Astrocyte (in vitro differentiated cells and primary cell): ENCODE measurements around the gene TMPRSS6. TPM values are rescaled to one million over a fixed set of nuclear protein-coding genes. Genes with fewer than 3 reads are reported as not detected.
A peak's percentile ranks its signal among the peaks of the same experiment; 100 is the strongest.

ENCODE experiments used
- DNase-seq: peaks from one replicate; pipeline ENCODE4 v3.0.0-alpha.2; 2010; ENCODE audit warnings: low read depth
- FAIRE-seq: peaks from 2 replicates; lab custom pipeline; 2011; peaks lifted over from hg19 to GRCh38; lab: Jason Lieb, UNC
- H2AFZ ChIP-seq: 2 replicates; pipeline ENCODE4 v1.6.0; 2012; ENCODE audit warnings: low read depth, low read length, inconsistent platforms
- H3K27ac ChIP-seq: 2 replicates; pipeline ENCODE4 v1.5.1; 2011; ENCODE audit warnings: low read depth, low read length, inconsistent platforms
- H3K27me3 ChIP-seq: 2 replicates; pipeline ENCODE4 v1.6.0; 2011; ENCODE audit warnings: low read length, inconsistent platforms; ENCODE audit not compliant: insufficient read depth
- H3K36me3 ChIP-seq: 2 replicates; pipeline ENCODE4 v1.5.1; 2011; ENCODE audit warnings: low read length, inconsistent platforms; ENCODE audit not compliant: insufficient read depth
- H3K4me1 ChIP-seq: 2 replicates; pipeline ENCODE4 v1.5.1; 2011; ENCODE audit warnings: low read length, inconsistent platforms; ENCODE audit not compliant: insufficient read depth
- H3K4me2 ChIP-seq: 2 replicates; pipeline ENCODE4 v1.6.0; 2012; ENCODE audit warnings: low read length, inconsistent platforms
- H3K4me3 ChIP-seq: 2 replicates; pipeline ENCODE4 v1.5.1; 2011; ENCODE audit warnings: low read depth, mild to moderate bottlenecking, low read length, inconsistent platforms; ENCODE audit not compliant: insufficient read depth
- H3K79me2 ChIP-seq: 2 replicates; pipeline ENCODE4 v1.6.0; 2012; ENCODE audit warnings: mild to moderate bottlenecking, low read length, inconsistent platforms; ENCODE audit not compliant: insufficient read depth
- H3K9ac ChIP-seq: 2 replicates; pipeline ENCODE4 v1.6.0; 2012; ENCODE audit warnings: mild to moderate bottlenecking, low read length, inconsistent platforms
- H3K9me3 ChIP-seq: 2 replicates; pipeline ENCODE4 v1.5.1; 2012; ENCODE audit warnings: low read depth, mild to moderate bottlenecking, low read length, inconsistent platforms; ENCODE audit not compliant: insufficient read depth
- H4K20me1 ChIP-seq: 2 replicates; pipeline ENCODE4 v1.6.0; 2012; ENCODE audit warnings: low read length, inconsistent platforms; ENCODE audit not compliant: insufficient read depth
- H3K27ac Mint-ChIP-seq: one replicate; pipeline ENCODE4 v1.8.0; 2021; ENCODE audit warnings: mild to moderate bottlenecking, mixed read lengths; ENCODE audit not compliant: unreplicated experiment
- H3K27me3 Mint-ChIP-seq: one replicate; pipeline ENCODE4 v1.8.0; 2021; ENCODE audit warnings: low read depth, mixed read lengths; ENCODE audit not compliant: unreplicated experiment
- H3K36me3 Mint-ChIP-seq: one replicate; pipeline ENCODE4 v1.8.0; 2021; ENCODE audit warnings: low read depth, mixed read lengths; ENCODE audit not compliant: unreplicated experiment
- H3K4me1 Mint-ChIP-seq: one replicate; pipeline ENCODE4 v1.8.0; 2021; ENCODE audit warnings: low read depth, mixed read lengths; ENCODE audit not compliant: unreplicated experiment
- H3K4me3 Mint-ChIP-seq: one replicate; pipeline ENCODE4 v1.8.0; 2021; ENCODE audit warnings: mild to moderate bottlenecking, moderate library complexity, mixed read lengths; ENCODE audit not compliant: unreplicated experiment
- H3K9me3 Mint-ChIP-seq: one replicate; pipeline ENCODE4 v1.8.0; 2021; ENCODE audit warnings: mild to moderate bottlenecking, mixed read lengths; ENCODE audit not compliant: unreplicated experiment
- CTCF ChIP-seq: IDR thresholded peaks from 2 replicates; pipeline ENCODE4 v1.5.1; 2011; ENCODE audit warnings: low read depth, mild to moderate bottlenecking, inconsistent platforms, low read length, moderate library complexity; ENCODE audit not compliant: insufficient read depth
- EZH2 ChIP-seq: IDR thresholded peaks from 2 replicates; pipeline ENCODE4 v1.6.1; 2012; ENCODE audit warnings: mild to moderate bottlenecking, low read length, inconsistent platforms; ENCODE audit not compliant: insufficient read depth
- total RNA-seq: library from RNA; stranded (reverse); gene quantifications from 2 replicates; pipeline ENCODE4 v1.2.1, GENCODE V29; 2021

Gene TMPRSS6
- total RNA-seq, 1 donor from 2014 or later, result not detected

GRCh38 chr22:37022483-37023337, 86.8 kb downstream of the TMPRSS6 start:
- Histone ChIP-seq H3K27ac (no peak overlapping the region), H4K20me1 (peaks cover 57% of the 10 kb centered on the region), H3K4me3 (no peak overlapping the region), H3K4me2 (no peak overlapping the region), H3K79me2 (peaks cover 29% of the 10 kb centered on the region), H3K4me1 (peaks cover 11% of the 10 kb centered on the region), H3K9ac (no peak overlapping the region), H3K9me3 (no peaks in the 10 kb centered on the region), H2AFZ (no peak overlapping the region), H3K36me3 (peaks cover 7% of the 10 kb centered on the region), H3K27me3 (no peaks in the 10 kb centered on the region)
- peaks cover 7% of the 10 kb centered on the region for H3K36me3 Mint-ChIP-seq
- DNase-seq (no peak), FAIRE-seq (no peak)
- no peak for TF ChIP-seq CTCF
- no peak for TF ChIP-seq EZH2
- no peak overlapping the region for H3K4me3 Mint-ChIP-seq
- no peaks in the 10 kb centered on the region for H3K9me3 Mint-ChIP-seq
- no peaks in the 10 kb centered on the region for H3K27me3 Mint-ChIP-seq
- H3K27ac Mint-ChIP-seq, result no peak overlapping the region
- no peaks in the 10 kb centered on the region for H3K4me1 Mint-ChIP-seq

GRCh38 chr22:37021710-37022482, 87.6 kb downstream of the TMPRSS6 start:
- H4K20me1 ChIP-seq, result peaks cover 64% of the 10 kb centered on the region
- no peaks in the 10 kb centered on the region for H3K9me3 Mint-ChIP-seq
- DNase-seq (no peak), FAIRE-seq (no peak)
- H3K27ac ChIP-seq, result no peak overlapping the region
- H3K27ac Mint-ChIP-seq, result no peak overlapping the region
- no peak overlapping the region for H3K4me2 ChIP-seq
- H3K9ac ChIP-seq, result no peak overlapping the region
- H3K4me1 Mint-ChIP-seq, result peaks cover 3% of the 10 kb centered on the region
- H3K4me3 ChIP-seq, result no peak overlapping the region
- no peak overlapping the region for H2AFZ ChIP-seq
- peaks cover 7% of the 10 kb centered on the region for H3K36me3 ChIP-seq
- peak overlapping the region; percentile 50 for H3K4me3 Mint-ChIP-seq
- peaks cover 8% of the 10 kb centered on the region for H3K36me3 Mint-ChIP-seq
- H3K27me3 ChIP-seq, result no peaks in the 10 kb centered on the region
- peaks cover 11% of the 10 kb centered on the region for H3K4me1 ChIP-seq
- H3K27me3 Mint-ChIP-seq, result no peaks in the 10 kb centered on the region
- no peaks in the 10 kb centered on the region for H3K9me3 ChIP-seq
- peaks cover 30% of the 10 kb centered on the region for H3K79me2 ChIP-seq
- TF ChIP-seq EZH2, result no peak
- peak; percentile 53 for TF ChIP-seq CTCF
